IMR-90 (cell line): ENCODE measurements around the gene GTF2F2. TPM values are rescaled to one million over a fixed set of nuclear protein-coding genes. Genes with fewer than 3 reads are reported as not detected.

ENCODE experiments used
- ATAC-seq: fragments of 200-7000 bp; cut with Tn5 transposase; 2 replicates; pipeline ENCODE4 v1.9.1; 2020; ENCODE audit warnings: low read depth, mild to moderate bottlenecking, moderate library complexity
- BruUV-seq: library from RNA; stranded (reverse); fragments of 400-500 nt; replicated peaks from 2 replicates; lab custom pipeline; 2021; lab: Mats Ljungman, UMichigan
- CTCF ChIA-PET: fragments of 300-600 bp; formaldehyde crosslinking; extraction: SDS; loops from one replicate; lab custom pipeline; 2021; ENCODE audit warnings: antibody characterized with exemption; lab: Yijun Ruan, JAX
- POLR2A ChIA-PET: fragments of 300-600 bp; sonication (Branson Sonifier 250); formaldehyde crosslinking; loops from one replicate; lab custom pipeline; 2022; ENCODE audit warnings: antibody characterized with exemption; ENCODE audit not compliant: unreplicated experiment; lab: Charles Lee
- DNase-seq: peaks from one replicate; pipeline ENCODE4 v3.0.0; 2013
- H2AFZ ChIP-seq: replicated peaks from 2 replicates; pipeline ENCODE3; 2013; ENCODE audit warnings: low read length, mild to moderate bottlenecking; ENCODE audit not compliant: poor library complexity
- H2AK5ac ChIP-seq: 2 replicates; pipeline ENCODE4 v1.6.1; 2013; ENCODE audit warnings: low read depth, low read length, inconsistent platforms
- H2AK9ac ChIP-seq: replicated peaks from 2 replicates; pipeline ENCODE3; 2013; ENCODE audit warnings: mild to moderate bottlenecking, low read depth, low read length, moderate library complexity; ENCODE audit not compliant: poor library complexity
- H2BK120ac ChIP-seq: 2 replicates; pipeline ENCODE4 v1.6.1; 2013; ENCODE audit warnings: low read depth, low read length, inconsistent platforms
- H2BK15ac ChIP-seq: 3 replicates; pipeline ENCODE4 v1.6.1; 2013; ENCODE audit warnings: low read depth, low read length, inconsistent platforms
- H2BK20ac ChIP-seq: 2 replicates; pipeline ENCODE4 v1.6.1; 2013; ENCODE audit warnings: low read depth, mild to moderate bottlenecking, inconsistent platforms, low read length, moderate library complexity
- H2BK5ac ChIP-seq: 2 replicates; pipeline ENCODE4 v1.6.1; 2013; ENCODE audit warnings: mild to moderate bottlenecking, low read depth, low read length, inconsistent platforms; ENCODE audit not compliant: poor library complexity, severe bottlenecking
- H3K14ac ChIP-seq: replicated peaks from 2 replicates; pipeline ENCODE4 v1.6.1; 2013; ENCODE audit warnings: low read depth, low read length, inconsistent platforms
- H3K18ac ChIP-seq: 2 replicates; pipeline ENCODE4 v1.6.1; 2013; ENCODE audit warnings: low read depth, low read length, control low read depth
- H3K23ac ChIP-seq: 2 replicates; pipeline ENCODE4 v1.6.1; 2013; ENCODE audit warnings: low read depth, low read length, inconsistent platforms
- H3K27ac ChIP-seq: 2 replicates; pipeline ENCODE4 v1.5.1; 2013; ENCODE audit warnings: mild to moderate bottlenecking, control low read depth, low read length; ENCODE audit not compliant: insufficient read depth
- H3K27me3 ChIP-seq: 2 replicates; pipeline ENCODE4 v1.6.1; 2013; ENCODE audit warnings: low read length; ENCODE audit not compliant: control insufficient read depth, insufficient read depth
- H3K36me3 ChIP-seq: 2 replicates; pipeline ENCODE4 v1.6.1; 2013; ENCODE audit warnings: low read length, mixed read lengths; ENCODE audit not compliant: control insufficient read depth, insufficient read depth
- H3K4ac ChIP-seq: 2 replicates; pipeline ENCODE4 v1.6.1; 2013; ENCODE audit warnings: low read depth, low read length, inconsistent platforms
- H3K4me1 ChIP-seq: 2 replicates; pipeline ENCODE4 v1.6.1; 2013; ENCODE audit warnings: low read length, mixed read lengths; ENCODE audit not compliant: control insufficient read depth, insufficient read depth
- H3K4me2 ChIP-seq: 2 replicates; pipeline ENCODE4 v1.6.1; 2013; ENCODE audit warnings: low read depth, mild to moderate bottlenecking, control low read depth, low read length, moderate library complexity
- H3K4me3 ChIP-seq: 2 replicates; pipeline ENCODE4 v1.5.1; 2013; ENCODE audit warnings: low read depth, mild to moderate bottlenecking, control low read depth, low read length, moderate library complexity; ENCODE audit not compliant: insufficient read depth
- H3K56ac ChIP-seq: 2 replicates; pipeline ENCODE4 v1.6.1; 2013; ENCODE audit warnings: low read length, inconsistent platforms; ENCODE audit not compliant: insufficient read depth; ENCODE audit errors: extremely low read depth
- H3K79me1 ChIP-seq, 2 experiments: 2 replicates each; pipeline ENCODE4 v1.6.1; 2013; ENCODE audit warnings: low read length in 2 of 2, inconsistent platforms in 1 of 2, low read depth in 1 of 2
- H3K9ac ChIP-seq: 2 replicates; pipeline ENCODE4 v1.6.1; 2013; ENCODE audit warnings: low read depth, low read length, control low read depth
- H3K9me1 ChIP-seq: 2 replicates; pipeline ENCODE4 v1.6.1; 2013; ENCODE audit warnings: low read length, inconsistent platforms; ENCODE audit not compliant: insufficient read depth
- H3K9me3 ChIP-seq: 2 replicates; pipeline ENCODE4 v1.6.1; 2013; ENCODE audit warnings: low read length; ENCODE audit not compliant: control insufficient read depth, insufficient read depth
- H4K20me1 ChIP-seq: 2 replicates; pipeline ENCODE4 v1.6.1; 2013; ENCODE audit warnings: low read length, inconsistent platforms; ENCODE audit not compliant: insufficient read depth
- H4K5ac ChIP-seq: 2 replicates; pipeline ENCODE4 v1.6.1; 2013; ENCODE audit warnings: mild to moderate bottlenecking, low read depth, low read length, control low read depth
- H4K8ac ChIP-seq, 2 experiments: 2 replicates each; pipeline ENCODE4 v1.6.1; 2013; ENCODE audit warnings: low read depth in 2 of 2, low read length in 2 of 2, control low read depth in 1 of 2, inconsistent platforms in 1 of 2
- H4K91ac ChIP-seq: 2 replicates; pipeline ENCODE4 v1.6.1; 2013; ENCODE audit warnings: low read depth, low read length, inconsistent platforms; ENCODE audit not compliant: insufficient read depth
- MAZ ChIP-seq: IDR thresholded peaks from 2 replicates; pipeline ENCODE4 v1.6.1; 2012; ENCODE audit warnings: low read depth, mild to moderate bottlenecking, low read length, improper control_type of control experiment, moderate library complexity, borderline replicate concordance
- MXI1 ChIP-seq: IDR thresholded peaks from 2 replicates; pipeline ENCODE4 v1.6.1; 2012; ENCODE audit warnings: low read depth, mild to moderate bottlenecking, low read length, moderate library complexity, borderline replicate concordance
- RAD21 ChIP-seq: IDR thresholded peaks from 2 replicates; pipeline ENCODE4 v1.6.1; 2012; ENCODE audit warnings: low read length, improper control_type of control experiment
- RFX5 ChIP-seq: IDR thresholded peaks from 2 replicates; pipeline ENCODE4 v1.8.0; 2012; ENCODE audit warnings: low read depth, mild to moderate bottlenecking, low read length, moderate library complexity
- WGBS, 2 experiments: methylation state at CpG; one replicate each; pipeline versions ENCODE4 v1.1.5 to v1.1.7; 2013; ENCODE audit warnings: missing lambda C conversion rate in 2 of 2; ENCODE audit not compliant: insufficient read length in 1 of 2; ENCODE audit errors: extremely low coverage in 2 of 2; 5-methylcytosine and 5-hydroxymethylcytosine counted together
- dilution Hi-C: fragments of 300-500 bp; cut with HindIII; formaldehyde crosslinking; loops from one replicate; pipeline ENCODE4 v1.14.3; 2018; ENCODE audit warnings: low sequenced_read_pairs; ENCODE audit not compliant: unreplicated experiment
- in situ Hi-C: fragments of 300-500 bp; cut with MboI; formaldehyde crosslinking; loops from 3 replicates; pipeline ENCODE4 v1.14.3; 2019; ENCODE audit warnings: low sequenced_read_pairs, inconsistent platforms, mixed read lengths
- intact Hi-C: fragments of 100-400 bp; cut with micrococcal nuclease; formaldehyde crosslinking; loops from 2 replicates; pipeline ENCODE4 v1.10.0; 2022
- polyA plus RNA-seq, 3 experiments: library from polyadenylated mRNA; depleted of rRNA; stranded (reverse); fragments of >200 nt; gene quantifications; 2 replicates each; pipeline ENCODE4 v1.2.3, GENCODE V29; 2012; ENCODE audit warnings: low replicate concordance in 1 of 3
- total RNA-seq: library from RNA; depleted of rRNA; stranded (reverse); fragments of >200 nt; gene quantifications from 2 replicates; pipeline ENCODE4 v1.2.3, GENCODE V29; 2012

GTF2F2 gene
- total and polyA plus RNA-seq, 2 of the 4 experiments (the other 2 are of a cell fraction) = 16.5 to 21.0 TPM

GRCh38 chr13:45299194-45299593 lies 178.9 kb downstream of the GTF2F2 start:
- no peak overlapping the region for H2BK120ac ChIP-seq
- H3K18ac ChIP-seq = no peak overlapping the region
- TF ChIP-seq RFX5 (no peak), MAZ (no peak), MXI1 (no peak), RAD21 (no peak)
- no peak overlapping the region for H3K14ac ChIP-seq
- H3K4ac ChIP-seq = no peak overlapping the region
- DNase-seq = peak; percentile 45
- no peak overlapping the region for H2AFZ ChIP-seq
- no TSS peak for BruUV-seq
- H3K9me3 ChIP-seq = no peaks in the 10 kb centered on the region
- H4K20me1 ChIP-seq = no peaks in the 10 kb centered on the region
- H4K8ac ChIP-seq = no peak overlapping the region
- ChIA-PET CTCF (interaction anchor here (0.9 kb wide), 1 partner anchor 10 kb away, joined by 3 read pairs; no protein-coding TSS in a partner anchor), POLR2A (no interaction called here)
- WGBS, 2 experiments = 68% methylated on average over 3 of the region's 3 CpGs; no CpG with 5 or more reads in 1 of the 2 experiments
- H3K56ac ChIP-seq = no peak overlapping the region
- no peaks in the 10 kb centered on the region for H3K36me3 ChIP-seq
- no peak overlapping the region for H2BK5ac ChIP-seq
- H3K4me1 ChIP-seq = peaks cover 5% of the 10 kb centered on the region; the same call in 1 of the 2 replicates
- no peak overlapping the region for H3K9ac ChIP-seq
- H3K9me1 ChIP-seq = peaks cover 12% of the 10 kb centered on the region
- no peak overlapping the region for H4K91ac ChIP-seq
- no peak overlapping the region for H2AK9ac ChIP-seq
- ATAC-seq = no peak; the same call in 1 of the 2 replicates
- no peak overlapping the region for H2BK20ac ChIP-seq
- H2AK5ac ChIP-seq = no peak overlapping the region
- intact Hi-C loops (no loop called here), dilution Hi-C loops (no loop called here), in situ Hi-C loops (loop anchor here (5.0 kb wide), 1 partner anchor 257 kb away; no protein-coding TSS in a partner anchor)
- no peaks in the 10 kb centered on the region for H3K27me3 ChIP-seq
- no peak overlapping the region for H3K27ac ChIP-seq
- no peak overlapping the region for H2BK15ac ChIP-seq
- no peak overlapping the region for H3K4me2 ChIP-seq
- H4K5ac ChIP-seq = no peak overlapping the region
- H3K23ac ChIP-seq = no peak overlapping the region
- H3K79me1 ChIP-seq = no peaks in the 10 kb centered on the region
- no peak overlapping the region for H3K4me3 ChIP-seq
